ENCODE data around the gene MRPL39.

GRCh38 chr21:25582888-25583287 is 24.4 kb downstream of the MRPL39 start:
- TF ChIP-seq CTCF (IDR thresholded peaks at IDR 0.05; ENCODE audit: low read depth, low read length, missing input control): no peak
- no peak for TF ChIP-seq YY1 (IDR thresholded peaks at IDR 0.05)
- TF ChIP-seq, protein P1, sequence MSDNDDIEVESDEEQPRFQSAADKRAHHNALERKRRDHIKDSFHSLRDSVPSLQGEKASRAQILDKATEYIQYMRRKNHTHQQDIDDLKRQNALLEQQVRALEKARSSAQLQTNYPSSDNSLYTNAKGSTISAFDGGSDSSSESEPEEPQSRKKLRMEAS (IDR thresholded peaks at IDR 0.05): no peak
- TF ChIP-seq GABPA (IDR thresholded peaks at IDR 0.05 in 1 of 2, conservative IDR thresholded peaks at IDR 0.05 in 1 of 2): no peak
- no peak for TF ChIP-seq SP1 (IDR thresholded peaks at IDR 0.05)
- TF ChIP-seq ZBTB33 (IDR thresholded peaks at IDR 0.05): no peak
- no peak for TF ChIP-seq TAF1 (conservative IDR thresholded peaks at IDR 0.05)
- TF ChIP-seq RAD21 (IDR thresholded peaks at IDR 0.05): no peak

Measured in liver (tissue), 3 donors.